ENCODE data around the gene CIBAR2. TPM values are rescaled to one million over a fixed set of nuclear protein-coding genes. Genes with fewer than 3 reads are reported as not detected.
A peak's percentile ranks its signal among the peaks of the same experiment; 100 is the strongest.

Gene CIBAR2
- total and polyA plus RNA-seq, 11 donors: not detected

GRCh38 chr16:85151079-85151602, 38.9 kb upstream of the CIBAR2 start:
- TF ChIP-seq POLR2A (IDR thresholded peaks at IDR 0.05) (no peak), CTCF (IDR thresholded peaks at IDR 0.05) (no peak)
- Histone ChIP-seq H3K4me3 (no peak overlapping the region), H3K27ac (peak overlapping the region; percentile 44 to 98 (median 80)), H3K4me1 (peaks cover 12 to 75% (median 53%) of the 10 kb centered on the region in 12 donors), H3K9me3 (no peaks in the 10 kb centered on the region), H3K36me3 (no peaks in the 10 kb centered on the region), H3K27me3 (no peaks in the 10 kb centered on the region)
- 72 to 78% (median 76%) methylated on average over 9 to 11 of the region's 11 CpGs for WGBS, 4 donors
- DNase-seq (no peak), ATAC-seq (no peak)
- intact Hi-C loops (cut with DNase I): no loop called here

DNA sequence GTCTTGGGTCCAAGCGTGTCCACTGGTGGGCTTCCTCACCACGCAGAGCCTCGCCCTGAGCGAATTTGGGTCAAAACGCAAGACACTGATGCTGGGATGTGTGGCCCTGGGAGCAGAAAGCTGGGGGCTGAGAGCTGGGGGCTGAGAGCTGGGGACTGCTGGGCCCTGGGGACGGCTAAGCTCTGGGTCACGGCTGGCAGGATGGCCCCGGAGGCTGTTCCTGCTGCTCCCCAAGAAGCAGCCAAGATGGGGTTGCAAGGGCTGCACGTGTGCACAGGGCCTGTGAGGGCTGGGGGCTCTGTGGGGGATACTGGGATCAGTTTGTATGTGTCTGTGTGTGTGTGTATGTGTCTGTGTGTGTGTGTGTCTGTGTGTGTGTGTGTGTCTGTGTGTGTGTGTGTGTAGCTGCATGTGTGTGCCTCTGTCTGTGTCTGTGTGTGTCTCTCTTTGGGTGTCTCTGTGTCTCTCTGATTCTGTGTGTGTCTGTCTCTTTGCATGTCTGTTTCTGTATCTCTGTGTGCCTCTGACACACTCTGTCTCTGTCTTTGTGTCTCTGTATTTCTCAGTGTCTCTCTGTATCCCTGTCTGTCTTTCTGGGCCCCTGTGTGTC, 38.2 kb upstream of the CIBAR2 start:
- Histone ChIP-seq H3K27me3 (no peaks in the 10 kb centered on the region), H3K36me3 (no peaks in the 10 kb centered on the region), H3K27ac (peak overlapping the region in 8 of 12 donors; percentile 3 to 92 (median 59)), H3K4me3 (no peak overlapping the region), H3K9me3 (no peaks in the 10 kb centered on the region), H3K4me1 (peaks cover 12 to 82% (median 59%) of the 10 kb centered on the region in 12 donors)
- DNase-seq (no peak), ATAC-seq (no peak)
- intact Hi-C loops (cut with DNase I): no loop called here
- 90 to 96% (median 93%) methylated on average over 8 to 9 of the region's 9 CpGs for WGBS, 4 donors
- no peak for TF ChIP-seq CTCF (IDR thresholded peaks at IDR 0.05)
- TF ChIP-seq POLR2A (IDR thresholded peaks at IDR 0.05): no peak

DNA sequence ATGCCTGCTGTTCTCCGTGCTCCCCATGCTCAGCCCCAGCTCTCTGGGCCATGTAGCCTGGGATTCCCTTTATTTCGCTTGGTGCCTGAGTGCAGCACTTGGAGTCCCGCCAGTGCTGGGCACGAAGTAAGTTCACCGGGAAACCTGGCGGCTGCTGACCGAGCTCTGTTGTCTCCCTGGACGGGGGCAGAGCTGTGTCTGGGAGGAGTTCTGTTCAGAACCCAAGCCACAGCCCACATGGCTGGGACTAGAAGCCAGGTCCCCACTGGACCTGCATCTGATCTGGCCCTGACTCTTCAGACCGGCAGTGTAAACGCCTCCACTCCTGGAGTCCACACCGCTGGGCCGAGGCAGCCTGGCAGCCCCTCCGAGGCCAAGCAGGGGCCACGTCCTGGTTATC, 37.5 kb upstream of the CIBAR2 start:
- no peak for TF ChIP-seq POLR2A (IDR thresholded peaks at IDR 0.05)
- no peak for TF ChIP-seq CTCF (IDR thresholded peaks at IDR 0.05)
- DNase-seq (peak; percentile 44 to 88 (median 79)), ATAC-seq (peak; percentile 48 to 65 (median 55))
- intact Hi-C loops (cut with DNase I): no loop called here
- Histone ChIP-seq H3K27me3 (no peaks in the 10 kb centered on the region), H3K36me3 (no peaks in the 10 kb centered on the region), H3K4me3 (no peak overlapping the region), H3K9me3 (no peaks in the 10 kb centered on the region), H3K27ac (peak overlapping the region; percentile 3 to 92 (median 48)), H3K4me1 (peaks cover 12 to 89% (median 64%) of the 10 kb centered on the region in 12 donors)
- 34 to 62% (median 50%) methylated on average over 8 to 14 of the region's 14 CpGs for WGBS, 4 donors

GRCh38 chr16:85148931-85149330, 36.7 kb upstream of the CIBAR2 start:
- H3K27ac ChIP-seq: peak overlapping the region in 7 of 12 donors; percentile 37 to 92 (median 67)
- H3K4me3 ChIP-seq: no peak overlapping the region
- intact Hi-C loops (cut with DNase I): no loop called here
- H3K9me3 ChIP-seq: peaks cover 0 to 3% (median 0%) of the 10 kb centered on the region in 12 donors
- H3K27me3 ChIP-seq: no peaks in the 10 kb centered on the region
- H3K4me1 ChIP-seq: peaks cover 12 to 92% (median 64%) of the 10 kb centered on the region in 12 donors
- 24 to 31% (median 29%) methylated on average over 9 of the region's 9 CpGs for WGBS, 4 donors
- TF ChIP-seq CTCF (IDR thresholded peaks at IDR 0.05): no peak
- TF ChIP-seq POLR2A (IDR thresholded peaks at IDR 0.05): no peak
- no peaks in the 10 kb centered on the region for H3K36me3 ChIP-seq
- ATAC-seq (peak in 2 of 4 donors; percentile 7 to 43), DNase-seq (peak in 2 of 5 donors; percentile 22 to 57)
